ENCODE data around the gene VPS52. TPM values are rescaled to one million over a fixed set of nuclear protein-coding genes. Genes with fewer than 3 reads are reported as not detected.
A peak's percentile ranks its signal among the peaks of the same experiment; 100 is the strongest.
"Not testable (repeated sequence)": the region's sequence is repeated elsewhere in the genome, so short reads cannot be mapped to it uniquely, and the experiment has no call there.

VPS52 gene
- total and polyA plus RNA-seq, 12 donors: 21.9 to 115 (median 63.5) TPM

DNA sequence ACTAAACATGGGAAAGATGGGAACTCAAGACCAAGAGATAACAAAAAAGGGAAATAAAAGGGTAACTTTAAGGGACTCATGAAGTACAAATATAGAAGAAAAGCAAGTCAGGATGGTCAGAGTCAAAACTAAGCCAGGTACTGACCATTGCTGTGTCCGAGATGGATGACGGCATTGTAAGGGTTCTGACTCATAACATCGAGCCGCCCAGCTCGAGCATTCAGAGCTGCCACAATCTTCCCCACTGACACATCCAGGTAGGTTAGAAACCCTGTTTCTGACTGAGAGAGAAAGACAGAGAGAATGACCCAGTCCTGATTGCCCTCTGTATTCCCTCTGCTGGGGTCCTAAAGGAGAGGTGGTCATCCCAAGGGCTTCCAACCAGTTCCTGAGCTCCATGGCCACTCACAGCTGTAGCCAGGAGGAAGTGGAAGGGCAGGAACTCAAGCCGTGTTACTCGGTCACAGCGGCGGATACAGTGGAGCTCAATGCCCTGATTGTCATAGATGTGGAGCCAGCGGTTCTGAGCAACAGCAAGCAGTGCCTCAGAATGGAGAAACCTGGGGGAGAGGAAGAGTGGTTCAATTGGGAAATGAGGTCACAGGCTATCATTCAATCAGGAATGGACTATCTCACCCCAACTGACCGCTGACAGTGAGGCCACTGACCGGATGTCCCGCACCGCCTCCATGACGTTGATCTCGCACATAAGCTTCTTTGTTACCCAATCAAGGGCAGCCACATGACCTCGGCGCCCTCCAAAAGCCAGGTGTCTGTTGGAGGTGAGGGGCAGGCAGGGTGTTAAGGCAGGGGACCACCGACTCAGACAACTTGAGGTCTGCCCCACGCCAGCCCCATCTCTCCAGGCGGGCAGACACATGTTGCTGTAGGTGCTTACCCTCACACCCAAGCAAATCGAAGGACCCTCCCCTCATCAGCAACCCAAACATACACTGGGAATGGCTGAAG lies 15.6 kb upstream of the VPS52 start:
- peaks cover 0 to 65% of the 10 kb centered on the region in 2 donors for H3K36me3 ChIP-seq (replicated peaks in 1 of 2)
- WGBS, 4 donors: 79 to 91% (median 86%) methylated on average over 14 to 22 of the region's 22 CpGs
- DNase-seq: no peak

GRCh38 chr6:33285214-33285613 lies 13.5 kb upstream of the VPS52 start:
- DNase-seq; intact Hi-C loops (cut with DNase I); H3K27ac ChIP-seq; H3K9me3 ChIP-seq (replicated peaks in 1 of 3); H3K4me3 ChIP-seq; H3K27me3 ChIP-seq: not testable (repeated sequence)
- WGBS, 4 donors: 83 to 89% (median 86%) methylated on average over 4 of the region's 4 CpGs
- Histone ChIP-seq H3K36me3 (replicated peaks in 1 of 2) (peaks cover 0 to 63% of the 10 kb centered on the region in 2 donors), H3K4me1 (replicated peaks in 1 of 2) (peaks cover 4 to 15% of the 10 kb centered on the region in 2 donors)

More for the DNA sequence above, 15.6 kb upstream of the VPS52 start:
- Histone ChIP-seq H3K9me3 (replicated peaks in 1 of 3) (no peaks in the 10 kb centered on the region), H3K4me3 (no peak overlapping the region), H3K27me3 (no peaks in the 10 kb centered on the region), H3K27ac (no peak overlapping the region), H3K4me1 (replicated peaks in 1 of 2) (peaks cover 5 to 21% of the 10 kb centered on the region in 2 donors)
- intact Hi-C loops (cut with DNase I): no loop called here
- TF ChIP-seq POLR2A (IDR thresholded peaks at IDR 0.05): no peak
- TF ChIP-seq, protein P1, sequence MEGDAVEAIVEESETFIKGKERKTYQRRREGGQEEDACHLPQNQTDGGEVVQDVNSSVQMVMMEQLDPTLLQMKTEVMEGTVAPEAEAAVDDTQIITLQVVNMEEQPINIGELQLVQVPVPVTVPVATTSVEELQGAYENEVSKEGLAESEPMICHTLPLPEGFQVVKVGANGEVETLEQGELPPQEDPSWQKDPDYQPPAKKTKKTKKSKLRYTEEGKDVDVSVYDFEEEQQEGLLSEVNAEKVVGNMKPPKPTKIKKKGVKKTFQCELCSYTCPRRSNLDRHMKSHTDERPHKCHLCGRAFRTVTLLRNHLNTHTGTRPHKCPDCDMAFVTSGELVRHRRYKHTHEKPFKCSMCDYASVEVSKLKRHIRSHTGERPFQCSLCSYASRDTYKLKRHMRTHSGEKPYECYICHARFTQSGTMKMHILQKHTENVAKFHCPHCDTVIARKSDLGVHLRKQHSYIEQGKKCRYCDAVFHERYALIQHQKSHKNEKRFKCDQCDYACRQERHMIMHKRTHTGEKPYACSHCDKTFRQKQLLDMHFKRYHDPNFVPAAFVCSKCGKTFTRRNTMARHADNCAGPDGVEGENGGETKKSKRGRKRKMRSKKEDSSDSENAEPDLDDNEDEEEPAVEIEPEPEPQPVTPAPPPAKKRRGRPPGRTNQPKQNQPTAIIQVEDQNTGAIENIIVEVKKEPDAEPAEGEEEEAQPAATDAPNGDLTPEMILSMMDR (IDR thresholded peaks at IDR 0.05): no peak

GRCh38 chr6:33280539-33280938 lies 8.9 kb upstream of the VPS52 start:
- no peaks in the 10 kb centered on the region for H3K27me3 ChIP-seq
- H3K27ac ChIP-seq: no peak overlapping the region
- no peak for TF ChIP-seq POLR2A (IDR thresholded peaks at IDR 0.05)
- TF ChIP-seq, protein P1 (IDR thresholded peaks at IDR 0.05): no peak
- H3K36me3 ChIP-seq (replicated peaks in 1 of 2): peaks cover 0 to 64% of the 10 kb centered on the region in 2 donors
- H3K4me1 ChIP-seq (replicated peaks in 1 of 2): peaks cover 3 to 20% of the 10 kb centered on the region in 2 donors
- no peak overlapping the region for H3K4me3 ChIP-seq
- H3K9me3 ChIP-seq (replicated peaks in 1 of 3): no peaks in the 10 kb centered on the region
- WGBS, 4 donors: 86 to 93% (median 88%) methylated on average over 3 to 6 of the region's 6 CpGs
- no peak for DNase-seq
- intact Hi-C loops (cut with DNase I): no loop called here

- Histone ChIP-seq H3K4me3 (no peak overlapping the region), H3K4me1 (replicated peaks in 1 of 2) (peaks cover 3 to 24% of the 10 kb centered on the region in 2 donors), H3K27ac (peak overlapping the region in 1 of 5 donors; percentile 7), H3K27me3 (no peaks in the 10 kb centered on the region), H3K36me3 (replicated peaks in 1 of 2) (peaks cover 0 to 64% of the 10 kb centered on the region in 2 donors), H3K9me3 (replicated peaks in 1 of 3) (no peaks in the 10 kb centered on the region)
- whole genome bisulfite sequencing, 4 donors: 51 to 100% (median 61%) methylated on average over 1 to 5 of the region's 5 CpGs
- intact Hi-C loops (cut with DNase I): no loop called here
- TF ChIP-seq POLR2A (IDR thresholded peaks at IDR 0.05): no peak
- TF ChIP-seq, protein P1 (IDR thresholded peaks at IDR 0.05): peak in 5 of 6 experiments; percentile 22 to 45 (median 42)
- DNase-seq: peak in 2 of 7 donors; percentile 22 to 42
These were observed 8.4 kb upstream of the VPS52 start for GRCh38 chr6:33279971-33280511.
